GM23248 (cell line): ENCODE measurements around the gene WDR17. TPM values are rescaled to one million over a fixed set of nuclear protein-coding genes. Genes with fewer than 3 reads are reported as not detected.

Experiments used
- DNase-seq: peaks from one replicate; pipeline ENCODE4 v3.0.0-alpha.2; 2015
- H2AFZ ChIP-seq: fragments of 200-600 bp; sonication (generic); 2 replicates; pipeline ENCODE4 v1.6.1; 2016; ENCODE audit warnings: antibody characterized with exemption
- H3F3A ChIP-seq: fragments of 200-600 bp; sonication (generic); 2 replicates; pipeline ENCODE4 v1.6.1; 2016; ENCODE audit warnings: mild to moderate bottlenecking, antibody characterized with exemption, mixed run types; ENCODE audit not compliant: insufficient read depth
- H3K27ac ChIP-seq: fragments of 200-600 bp; sonication (generic); 2 replicates; pipeline ENCODE4 v1.5.1; 2016; ENCODE audit warnings: mild to moderate bottlenecking
- H3K27me3 ChIP-seq: fragments of 200-600 bp; sonication (generic); replicated peaks from 2 replicates; pipeline ENCODE4 v1.6.1; 2016; ENCODE audit warnings: mild to moderate bottlenecking; ENCODE audit not compliant: insufficient read depth
- H3K36me3 ChIP-seq: fragments of 200-600 bp; sonication (generic); 2 replicates; pipeline ENCODE4 v1.6.1; 2016; ENCODE audit warnings: low read depth, mild to moderate bottlenecking
- H3K4me1 ChIP-seq: fragments of 200-600 bp; sonication (generic); 2 replicates; pipeline ENCODE4 v1.6.1; 2016; ENCODE audit warnings: mild to moderate bottlenecking; ENCODE audit not compliant: insufficient read depth
- H3K4me2 ChIP-seq: fragments of 200-600 bp; sonication (generic); one replicate; pipeline ENCODE4 v1.6.1; 2016; ENCODE audit warnings: mild to moderate bottlenecking; ENCODE audit not compliant: unreplicated experiment
- H3K4me3 ChIP-seq: fragments of 200-600 bp; sonication (generic); 2 replicates; pipeline ENCODE4 v1.5.1; 2016; ENCODE audit warnings: mild to moderate bottlenecking
- H3K79me2 ChIP-seq: fragments of 200-600 bp; sonication (generic); 2 replicates; pipeline ENCODE4 v1.6.1; 2016; ENCODE audit warnings: mild to moderate bottlenecking; ENCODE audit not compliant: insufficient read depth
- H3K9ac ChIP-seq: fragments of 200-600 bp; sonication (generic); 2 replicates; pipeline ENCODE4 v1.6.1; 2016; ENCODE audit warnings: mild to moderate bottlenecking
- H3K9me2 ChIP-seq: fragments of 200-600 bp; sonication (generic); 2 replicates; pipeline ENCODE4 v1.6.1; 2016; ENCODE audit warnings: mixed run types, mild to moderate bottlenecking, moderate library complexity; ENCODE audit not compliant: insufficient read depth
- H3K9me3 ChIP-seq: fragments of 200-600 bp; sonication (generic); one replicate; pipeline ENCODE4 v1.6.1; 2017; ENCODE audit warnings: low read depth
- H4K20me1 ChIP-seq: fragments of 200-600 bp; sonication (generic); 2 replicates; pipeline ENCODE4 v1.6.0; 2016; ENCODE audit not compliant: insufficient read depth
- EZH2 ChIP-seq: fragments of 200-600 bp; sonication (generic); IDR thresholded peaks from 2 replicates; pipeline ENCODE4 v1.6.1; 2018; ENCODE audit warnings: antibody characterized with exemption, mild to moderate bottlenecking; ENCODE audit not compliant: insufficient read depth, poor library complexity, severe bottlenecking
- EZH2phosphoT487 ChIP-seq: fragments of 200-600 bp; sonication (generic); IDR thresholded peaks from 2 replicates; pipeline ENCODE4 v1.6.1; 2018; ENCODE audit warnings: antibody characterized with exemption, moderate library complexity, mild to moderate bottlenecking, low read depth; ENCODE audit not compliant: insufficient read depth
- WGBS, 2 experiments: methylation state at CpG; one replicate each; pipeline ENCODE4 v1.1.6; 2015 to 2017; ENCODE audit warnings: low lambda C conversion rate in 2 of 2, low coverage in 1 of 2; ENCODE audit errors: missing lambda C conversion rate in 2 of 2; 5-methylcytosine and 5-hydroxymethylcytosine counted together
- in situ Hi-C: fragments of 300-500 bp; cut with MboI; formaldehyde crosslinking; loops from 2 replicates; pipeline ENCODE4 v1.15.0; 2020
- polyA plus RNA-seq: library from polyadenylated mRNA; unstranded; fragments of >200 nt; fragmentation: Nextera tagmentation; extraction: Ambion mirVana; gene quantifications from 2 replicates; pipeline ENCODE4 v1.2.1, GENCODE V29; 2016
- total RNA-seq: library from RNA; depleted of rRNA; stranded (reverse); fragments of >200 nt; shearing (Covaris generic); gene quantifications from 2 replicates; pipeline ENCODE4 v1.2.3, GENCODE V29; 2014

The WDR17 gene
- total and polyA plus RNA-seq, 2 experiments from 2014 or later: 0.22 to 0.23 TPM

DNA sequence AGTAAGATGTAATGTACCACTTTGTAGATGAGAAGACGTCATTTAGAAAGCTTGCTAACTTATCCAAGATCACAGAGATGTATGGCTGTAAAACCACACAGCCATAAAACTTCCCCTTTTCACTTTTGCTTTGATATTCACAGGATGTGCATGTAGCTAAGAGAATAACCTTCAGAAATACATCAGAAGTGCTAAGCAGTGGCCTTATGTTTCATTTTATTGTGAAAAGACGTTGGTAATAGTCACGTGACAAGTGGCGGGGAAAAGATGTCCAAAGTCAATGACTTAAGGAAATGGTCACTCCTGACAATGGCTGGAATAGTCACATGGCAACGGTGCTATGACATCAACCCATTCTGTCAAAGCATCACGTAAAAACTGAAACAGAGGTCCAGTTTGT, 12.9 kb upstream of the WDR17 start:
- Histone ChIP-seq H3K9ac (no peak overlapping the region), H3K9me3 (no peaks in the 10 kb centered on the region), H3F3A (no peaks in the 10 kb centered on the region), H3K36me3 (no peaks in the 10 kb centered on the region), H3K4me1 (no peaks in the 10 kb centered on the region), H3K79me2 (no peaks in the 10 kb centered on the region), H3K4me2 (no peak overlapping the region), H3K4me3 (no peak overlapping the region), H3K9me2 (no peaks in the 10 kb centered on the region), H2AFZ (no peak overlapping the region), H3K27me3 (no peaks in the 10 kb centered on the region; the same call in 1 of the 2 replicates), H3K27ac (no peak overlapping the region), H4K20me1 (no peaks in the 10 kb centered on the region)
- WGBS, 2 experiments: 70% methylated on average over 6 of the region's 6 CpGs
- TF ChIP-seq EZH2phosphoT487: no peak
- no peak for TF ChIP-seq EZH2
- in situ Hi-C loops: no loop called here
- DNase-seq: no peak

DNA sequence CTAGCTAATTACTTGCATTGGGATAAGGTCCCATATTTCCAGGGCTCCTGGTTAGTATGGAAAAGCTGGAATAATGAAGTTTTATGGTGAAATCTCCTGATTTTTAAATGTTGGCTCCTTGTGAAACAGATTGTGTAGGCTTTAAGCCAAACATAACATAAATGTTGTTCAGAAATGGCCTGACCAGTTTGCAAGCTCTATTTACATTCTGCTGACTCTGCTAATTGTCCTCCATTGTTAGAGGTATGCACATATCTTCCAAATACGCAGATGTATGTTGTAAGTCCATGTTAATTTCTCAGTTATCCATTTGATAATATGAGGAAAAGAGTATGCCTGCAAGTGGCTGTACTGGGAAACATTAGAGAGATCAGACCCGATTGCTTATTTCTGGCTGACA, 11.9 kb upstream of the WDR17 start:
- no peaks in the 10 kb centered on the region for H4K20me1 ChIP-seq
- DNase-seq: no peak
- TF ChIP-seq EZH2 (no peak), EZH2phosphoT487 (no peak)
- no peaks in the 10 kb centered on the region for H3K9me3 ChIP-seq
- no peaks in the 10 kb centered on the region for H3F3A ChIP-seq
- H3K4me3 ChIP-seq: no peak overlapping the region
- H3K27me3 ChIP-seq: no peaks in the 10 kb centered on the region
- H3K4me2 ChIP-seq: no peak overlapping the region
- in situ Hi-C loops: no loop called here
- no peak overlapping the region for H3K27ac ChIP-seq
- no peaks in the 10 kb centered on the region for H3K9me2 ChIP-seq
- no peak overlapping the region for H3K9ac ChIP-seq
- H3K4me1 ChIP-seq: no peaks in the 10 kb centered on the region
- WGBS, 2 experiments: 66 to 80% methylated on average over 2 of the region's 2 CpGs
- no peaks in the 10 kb centered on the region for H3K79me2 ChIP-seq
- no peak overlapping the region for H2AFZ ChIP-seq
- H3K36me3 ChIP-seq: no peaks in the 10 kb centered on the region

DNA sequence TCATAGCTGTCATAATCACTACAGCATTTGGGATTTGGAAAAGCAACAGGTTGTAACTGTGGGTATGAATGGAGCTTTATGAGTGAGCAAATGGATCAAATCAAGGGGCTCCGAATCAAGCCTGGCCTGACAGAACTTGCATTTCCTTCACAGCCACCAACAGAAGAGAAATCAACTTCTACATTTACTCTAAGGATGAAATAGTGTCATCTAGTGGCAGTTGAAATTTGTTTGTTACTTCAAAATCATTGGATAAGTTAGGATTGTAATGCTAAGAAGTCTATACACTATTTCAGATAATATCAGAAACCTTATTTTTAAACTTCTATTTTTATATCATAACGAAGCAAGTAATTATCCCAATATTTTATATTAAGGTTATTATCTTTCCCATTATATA, 10.7 kb upstream of the WDR17 start:
- in situ Hi-C loops: no loop called here
- DNase-seq: no peak
- TF ChIP-seq EZH2 (no peak), EZH2phosphoT487 (no peak)

DNA sequence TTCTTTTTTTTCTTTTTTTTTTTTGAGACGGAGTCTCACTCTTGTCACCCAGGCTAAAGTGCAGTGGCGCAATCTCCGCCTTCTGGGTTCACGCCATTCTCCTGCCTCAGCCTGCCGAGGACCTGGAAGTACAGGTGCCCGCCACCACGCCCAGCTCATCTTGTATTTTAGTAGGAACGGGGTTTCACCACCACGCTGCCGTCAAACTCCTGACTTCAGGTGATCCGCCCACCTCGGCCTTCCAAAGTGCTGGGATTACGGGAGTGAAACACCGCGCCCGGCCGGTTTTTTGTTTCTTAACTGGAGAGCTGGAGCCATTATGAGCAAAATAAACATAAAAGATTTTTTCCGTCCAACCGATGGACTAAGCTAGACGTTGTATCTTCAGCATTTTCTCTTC, 1.9 kb upstream of the WDR17 start:
- Histone ChIP-seq H3K79me2 (no peaks in the 10 kb centered on the region), H4K20me1 (no peaks in the 10 kb centered on the region), H3K9me3 (no peaks in the 10 kb centered on the region), H3F3A (no peaks in the 10 kb centered on the region), H3K27me3 (no peaks in the 10 kb centered on the region), H3K4me1 (no peaks in the 10 kb centered on the region), H3K4me3 (no peak overlapping the region), H2AFZ (no peak overlapping the region), H3K9me2 (no peaks in the 10 kb centered on the region), H3K27ac (no peak overlapping the region), H3K36me3 (no peaks in the 10 kb centered on the region), H3K4me2 (no peak overlapping the region), H3K9ac (no peak overlapping the region)
- WGBS, 2 experiments: 90% methylated on average over 19 to 20 of the region's 20 CpGs
- DNase-seq: no peak
- in situ Hi-C loops: no loop called here
- TF ChIP-seq EZH2: no peak
- no peak for TF ChIP-seq EZH2phosphoT487

More for the DNA sequence above, 10.7 kb upstream of the WDR17 start:
- Histone ChIP-seq H2AFZ (no peak overlapping the region), H3K36me3 (no peaks in the 10 kb centered on the region), H3K79me2 (no peaks in the 10 kb centered on the region), H3K4me2 (no peak overlapping the region), H3K9ac (no peak overlapping the region), H3K9me2 (no peaks in the 10 kb centered on the region), H3K9me3 (no peaks in the 10 kb centered on the region), H3F3A (no peaks in the 10 kb centered on the region), H3K27ac (no peak overlapping the region), H3K4me3 (no peak overlapping the region), H4K20me1 (no peaks in the 10 kb centered on the region), H3K27me3 (no peaks in the 10 kb centered on the region), H3K4me1 (no peaks in the 10 kb centered on the region)
- WGBS, 2 experiments: 12 to 25% methylated on average over 2 of the region's 2 CpGs

DNA sequence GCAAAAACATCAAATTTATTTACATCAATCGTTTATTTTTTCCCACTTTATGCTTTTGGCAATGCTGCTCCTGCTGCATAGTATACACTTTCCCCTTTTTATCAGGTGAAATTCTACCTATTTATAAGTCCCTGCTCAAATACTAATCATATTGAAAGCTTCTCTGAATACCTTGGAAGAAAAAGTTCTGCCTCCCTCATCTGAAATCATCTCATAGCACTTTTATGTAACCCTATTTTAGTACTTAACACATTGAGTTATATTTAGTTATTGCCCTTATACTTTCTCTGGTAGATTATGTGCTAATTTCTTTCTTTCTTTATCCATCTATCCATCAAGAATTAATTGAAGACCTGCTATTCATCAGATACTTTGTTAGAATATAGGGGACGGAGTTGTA, 1.1 kb upstream of the WDR17 start:
- no peak overlapping the region for H3K27ac ChIP-seq
- no peaks in the 10 kb centered on the region for H3K27me3 ChIP-seq
- H3K79me2 ChIP-seq: no peaks in the 10 kb centered on the region
- no peaks in the 10 kb centered on the region for H3K36me3 ChIP-seq
- H2AFZ ChIP-seq: no peak overlapping the region
- no peaks in the 10 kb centered on the region for H4K20me1 ChIP-seq
- no peaks in the 10 kb centered on the region for H3K9me3 ChIP-seq
- H3K4me3 ChIP-seq: no peak overlapping the region
- no peaks in the 10 kb centered on the region for H3F3A ChIP-seq
- 93 to 95% methylated on average over 2 of the region's 2 CpGs for WGBS, 2 experiments
- TF ChIP-seq EZH2phosphoT487 (no peak), EZH2 (no peak)
- no peaks in the 10 kb centered on the region for H3K4me1 ChIP-seq
- no peak overlapping the region for H3K9ac ChIP-seq
- in situ Hi-C loops: no loop called here
- H3K4me2 ChIP-seq: no peak overlapping the region
- H3K9me2 ChIP-seq: no peaks in the 10 kb centered on the region
- DNase-seq: no peak
